Astrocyte (in vitro differentiated cells and primary cell): ENCODE results near the gene ZNF74.

Experiments
- EZH2 ChIP-seq: IDR thresholded peaks from 2 replicates; pipeline ENCODE4 v1.6.1; 2012; ENCODE audit warnings: mild to moderate bottlenecking, low read length, inconsistent platforms; ENCODE audit not compliant: insufficient read depth
- TF ChIP-seq, protein P1 (sequence below): IDR thresholded peaks from 2 replicates; pipeline ENCODE4 v1.5.1; 2011; ENCODE audit warnings: low read depth, mild to moderate bottlenecking, inconsistent platforms, low read length, moderate library complexity; ENCODE audit not compliant: insufficient read depth

- TF ChIP-seq EZH2, result no peak
- TF ChIP-seq, protein P1, sequence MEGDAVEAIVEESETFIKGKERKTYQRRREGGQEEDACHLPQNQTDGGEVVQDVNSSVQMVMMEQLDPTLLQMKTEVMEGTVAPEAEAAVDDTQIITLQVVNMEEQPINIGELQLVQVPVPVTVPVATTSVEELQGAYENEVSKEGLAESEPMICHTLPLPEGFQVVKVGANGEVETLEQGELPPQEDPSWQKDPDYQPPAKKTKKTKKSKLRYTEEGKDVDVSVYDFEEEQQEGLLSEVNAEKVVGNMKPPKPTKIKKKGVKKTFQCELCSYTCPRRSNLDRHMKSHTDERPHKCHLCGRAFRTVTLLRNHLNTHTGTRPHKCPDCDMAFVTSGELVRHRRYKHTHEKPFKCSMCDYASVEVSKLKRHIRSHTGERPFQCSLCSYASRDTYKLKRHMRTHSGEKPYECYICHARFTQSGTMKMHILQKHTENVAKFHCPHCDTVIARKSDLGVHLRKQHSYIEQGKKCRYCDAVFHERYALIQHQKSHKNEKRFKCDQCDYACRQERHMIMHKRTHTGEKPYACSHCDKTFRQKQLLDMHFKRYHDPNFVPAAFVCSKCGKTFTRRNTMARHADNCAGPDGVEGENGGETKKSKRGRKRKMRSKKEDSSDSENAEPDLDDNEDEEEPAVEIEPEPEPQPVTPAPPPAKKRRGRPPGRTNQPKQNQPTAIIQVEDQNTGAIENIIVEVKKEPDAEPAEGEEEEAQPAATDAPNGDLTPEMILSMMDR, result no peak
These were observed 2.7 kb upstream of the ZNF74 start for GRCh38 chr22:20391222-20391621.
